ENCODE results near the gene SNX30.
A peak's percentile ranks its signal among the peaks of the same experiment; 100 is the strongest.

The SNX30 gene

GRCh38 chr9:112783551-112783954 is 33.0 kb downstream of the SNX30 start:
- no peak for DNase-seq (ENCODE audit: low read depth)

- DNase-seq (ENCODE audit: low read depth), result no peak
These were observed 33.6 kb downstream of the SNX30 start for GRCh38 chr9:112784020-112784785.

GRCh38 chr9:112785986-112786385 is 35.4 kb downstream of the SNX30 start:
- DNase-seq (ENCODE audit: low read depth), result no peak

GRCh38 chr9:112786829-112787520 is 36.4 kb downstream of the SNX30 start:
- no peak for DNase-seq (ENCODE audit: low read depth)

- no peak for DNase-seq (ENCODE audit: low read depth)
These were observed 37.4 kb downstream of the SNX30 start for GRCh38 chr9:112787978-112788377.

- peak; percentile 47 for DNase-seq (ENCODE audit: low read depth)
These were observed 38.9 kb downstream of the SNX30 start for GRCh38 chr9:112789473-112789872.

GRCh38 chr9:112789891-112790774 is 39.6 kb downstream of the SNX30 start:
- no peak for DNase-seq (ENCODE audit: low read depth)

GRCh38 chr9:112792670-112793069 is 42.1 kb downstream of the SNX30 start:
- DNase-seq (ENCODE audit: low read depth), result no peak

- DNase-seq (ENCODE audit: low read depth), result no peak
These were observed 42.8 kb downstream of the SNX30 start for GRCh38 chr9:112793213-112793810.

GRCh38 chr9:112794731-112795130 is 44.2 kb downstream of the SNX30 start:
- DNase-seq (ENCODE audit: low read depth), result no peak

- DNase-seq (ENCODE audit: low read depth), result no peak
These were observed 45.4 kb downstream of the SNX30 start for GRCh38 chr9:112795921-112796320.

- no peak for DNase-seq (ENCODE audit: low read depth)
These were observed 45.9 kb downstream of the SNX30 start for GRCh38 chr9:112796485-112796884.

- DNase-seq (ENCODE audit: low read depth), result no peak
These were observed 58.8 kb downstream of the SNX30 start for GRCh38 chr9:112809351-112809848.

- DNase-seq (ENCODE audit: low read depth), result no peak
These were observed 59.3 kb downstream of the SNX30 start for GRCh38 chr9:112809906-112810305.

GRCh38 chr9:112810696-112811490 is 60.3 kb downstream of the SNX30 start:
- DNase-seq (ENCODE audit: low read depth), result no peak

- no peak for DNase-seq (ENCODE audit: low read depth)
These were observed 61.0 kb downstream of the SNX30 start for GRCh38 chr9:112811518-112811917.

GRCh38 chr9:112815868-112816267 is 65.3 kb downstream of the SNX30 start:
- no peak for DNase-seq (ENCODE audit: low read depth)

GRCh38 chr9:112817860-112818203 is 67.3 kb downstream of the SNX30 start:
- no peak for DNase-seq (ENCODE audit: low read depth)

GRCh38 chr9:112819635-112820496 is 69.3 kb downstream of the SNX30 start:
- DNase-seq (ENCODE audit: low read depth), result peak; percentile 41

GRCh38 chr9:112820881-112821280 is 70.3 kb downstream of the SNX30 start:
- peak; percentile 51 for DNase-seq (ENCODE audit: low read depth)

All from GM04503 (cell line).